ENCODE measurements around the gene MAML3. TPM values are rescaled to one million over a fixed set of nuclear protein-coding genes. Genes with fewer than 3 reads are reported as not detected.

The MAML3 gene
- total and polyA plus RNA-seq, 2 of the 13 experiments (the other 11 are each of a cell fraction or from before 2014, with no cell fraction given), result 0.05 to 0.13 TPM

- ATAC-seq (no peak), FAIRE-seq (no peak), DNase-seq (ENCODE audit: low spot score) (no peak)
- ChIA-PET POLR2A (interaction anchor here (1.3 to 5.2 kb wide), 3 partner anchors 10 to 22 kb away, joined by 4 to 29 read pairs (median 4); partner anchors contain the start of gene MGST2), CTCF (ENCODE audit: low intra/inter-chr PET ratio, low total read pairs) (no interaction called here)
- Histone ChIP-seq H3K4me2 (ENCODE audit: low read depth, low read length) (no peak overlapping the region), H3K9ac (ENCODE audit: insufficient read depth, low read depth, low read length) (no peak overlapping the region), H4K20me1 (ENCODE audit: insufficient read depth, low read length) (peaks cover 82% of the 10 kb centered on the region), H3K9me3 (ENCODE audit: low read length) (no peaks in the 10 kb centered on the region), H3K27me3 (ENCODE audit: control insufficient read depth in 1 of 2, insufficient read depth in 2 of 2, low read length in 2 of 2) (no peaks in the 10 kb centered on the region), H3K4me1 (ENCODE audit: insufficient read depth, low read length) (peaks cover 99% of the 10 kb centered on the region), H3K27ac (ENCODE audit: extremely low read length, insufficient read depth, low read length) (peak overlapping the region; percentile 38), H3K36me3 (replicated peaks in 1 of 2; ENCODE audit: control insufficient read depth in 1 of 2, insufficient read depth in 2 of 2, low read length in 2 of 2) (peaks cover 37 to 84% of the 10 kb centered on the region in 2 experiments), H3K79me2 (ENCODE audit: insufficient read depth, low read length) (peaks cover 97% of the 10 kb centered on the region), H3K4me3 (replicated peaks in 1 of 3; ENCODE audit: insufficient read depth in 1 of 3, low read depth in 2 of 3, low read length in 3 of 3) (no peak overlapping the region), H2AFZ (ENCODE audit: low read length) (no peak overlapping the region)
- 70% methylated on average over 6 of the region's 6 CpGs for WGBS (ENCODE audit: low lambda C conversion rate)
- TF ChIP-seq ZNF660 (CRISPR knock-in tag; IDR thresholded peaks at IDR 0.05; ENCODE audit: borderline replicate concordance, low read depth) (no peak), TARDBP (CRISPR knock-in tag; IDR thresholded peaks at IDR 0.05) (no peak), MTF2 (CRISPR knock-in tag; IDR thresholded peaks at IDR 0.05; ENCODE audit: borderline replicate concordance) (no peak), ZNF687 (CRISPR knock-in tag; IDR thresholded peaks at IDR 0.05) (peak; percentile 26; the same call in 1 of the 2 replicates)
- intact Hi-C loops (cut with micrococcal nuclease; ENCODE audit: unreplicated experiment), result no loop called here
- no TSS peak for BruUV-seq (replicated peaks)
- in situ Hi-C loops (cut with HindIII; ENCODE audit: extremely low pct_ligation_motif_present, low pct_unique_long_range_greater_than_20kb), result no loop called here
These were observed 471.2 kb downstream of the MAML3 start for GRCh38 chr4:139682741-139683151.

All from HepG2 (cell line).